Ectodermal cell (in vitro differentiated cells): ENCODE measurements around the gene BCAR3.

Experiments
- H3K27ac ChIP-seq: 2 replicates; pipeline ENCODE4 v1.7.0; 2013; ENCODE audit warnings: mild to moderate bottlenecking, low read depth, low read length; ENCODE audit not compliant: insufficient read depth, poor library complexity, severe bottlenecking
- H3K27me3 ChIP-seq: 2 replicates; pipeline ENCODE4 v1.7.0; 2013; ENCODE audit warnings: mild to moderate bottlenecking, low read length; ENCODE audit not compliant: insufficient read depth, control insufficient read depth, poor library complexity, severe bottlenecking
- H3K36me3 ChIP-seq: one replicate; pipeline ENCODE4 v1.7.0; 2013; ENCODE audit warnings: low read length; ENCODE audit not compliant: control insufficient read depth, insufficient read depth
- H3K4me1 ChIP-seq: one replicate; pipeline ENCODE4 v1.7.0; 2013; ENCODE audit warnings: low read length; ENCODE audit not compliant: control insufficient read depth, insufficient read depth
- H3K4me3 ChIP-seq: 2 replicates; pipeline ENCODE4 v1.7.0; 2013; ENCODE audit warnings: low read depth, low read length, control low read depth; ENCODE audit not compliant: insufficient read depth
- H3K9me3 ChIP-seq: 2 replicates; pipeline ENCODE4 v1.7.0; 2013; ENCODE audit warnings: mild to moderate bottlenecking, low read length, moderate library complexity; ENCODE audit not compliant: control insufficient read depth
- WGBS, 2 experiments: methylation state at CpG; one replicate each; pipeline ENCODE4 v1.1.7; 2013; ENCODE audit warnings: missing lambda C conversion rate in 2 of 2; 5-methylcytosine and 5-hydroxymethylcytosine counted together

Gene BCAR3

DNA sequence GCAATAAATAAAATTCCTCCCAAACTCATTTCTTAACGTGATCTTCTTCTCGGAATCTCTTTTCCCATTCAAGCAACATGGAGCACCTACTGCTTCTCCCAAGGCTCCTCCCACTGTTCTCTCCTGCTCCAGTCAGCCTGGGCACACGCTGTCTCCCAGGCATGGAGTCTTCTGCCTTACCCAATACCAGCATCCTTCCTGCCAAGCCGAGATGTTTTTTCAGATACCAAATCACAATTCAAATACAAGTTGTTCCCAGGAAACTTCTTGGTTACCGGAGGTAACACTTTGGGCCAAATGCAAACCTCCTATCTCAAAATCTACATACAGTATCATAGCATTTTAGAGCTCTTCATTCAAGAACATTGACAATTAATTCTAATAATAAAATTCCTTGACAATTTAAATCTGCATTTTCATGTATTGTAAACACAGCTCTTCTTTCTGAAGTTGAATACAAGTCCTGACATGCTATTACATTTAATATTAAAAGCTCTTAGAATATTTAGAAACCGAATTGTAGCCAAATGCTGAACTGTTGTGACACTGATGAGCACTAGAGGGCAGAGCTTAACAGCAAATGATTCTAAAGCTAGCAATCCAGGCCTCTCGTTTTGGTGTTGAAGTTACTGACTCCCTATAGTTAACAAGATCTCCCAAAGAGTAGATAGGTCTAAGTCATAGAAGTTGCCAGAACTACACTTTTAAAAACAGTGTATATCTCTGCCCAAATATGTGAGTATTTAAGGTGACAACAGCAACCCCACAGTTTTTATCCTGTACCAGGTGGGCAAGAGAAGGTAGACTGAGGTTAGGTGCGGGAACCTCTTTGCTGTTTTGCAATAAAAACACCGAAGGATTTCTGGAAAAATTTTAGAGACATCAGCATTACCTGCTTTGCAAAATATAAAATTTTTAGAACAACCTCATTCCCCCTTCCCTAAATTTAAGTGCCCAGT, 52.3 kb downstream of the BCAR3 start:
- no peak overlapping the region for H3K27ac ChIP-seq
- H3K36me3 ChIP-seq = no peaks in the 10 kb centered on the region

DNA sequence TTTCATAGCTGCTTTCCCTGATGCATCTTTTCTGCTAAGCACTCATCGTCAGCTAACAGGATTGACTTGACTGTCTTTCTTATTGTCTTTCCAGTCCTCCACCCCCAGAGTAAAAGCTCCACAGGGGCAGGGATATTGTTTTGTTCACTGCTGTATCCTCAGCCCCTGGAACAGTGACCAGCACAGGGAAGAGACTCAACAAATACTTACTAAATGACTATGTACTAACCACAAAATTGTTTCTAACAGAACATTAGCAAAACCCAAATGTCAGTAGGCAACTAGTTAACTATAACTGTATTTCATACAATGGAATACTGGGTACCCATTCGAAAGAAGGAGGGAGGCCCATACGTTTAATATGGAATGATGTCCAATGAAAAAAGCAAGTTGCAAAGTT, 53.0 kb downstream of the BCAR3 start:
- Histone ChIP-seq H3K9me3 (no peaks in the 10 kb centered on the region), H3K36me3 (no peaks in the 10 kb centered on the region), H3K27ac (no peak overlapping the region), H3K4me3 (no peak overlapping the region), H3K27me3 (no peaks in the 10 kb centered on the region), H3K4me1 (no peaks in the 10 kb centered on the region)
- whole genome bisulfite sequencing, 2 experiments = 85 to 94% methylated on average over 1 to 3 of the region's 3 CpGs

More for the DNA sequence above, 52.3 kb downstream of the BCAR3 start:
- 71 to 72% methylated on average over 9 of the region's 9 CpGs for WGBS, 2 experiments
- Histone ChIP-seq H3K9me3 (no peaks in the 10 kb centered on the region), H3K27me3 (no peaks in the 10 kb centered on the region), H3K4me3 (no peak overlapping the region), H3K4me1 (no peaks in the 10 kb centered on the region)

GRCh38 chr1:93625582-93626327, 55.9 kb downstream of the BCAR3 start:
- Histone ChIP-seq H3K9me3 (no peaks in the 10 kb centered on the region), H3K4me3 (no peak overlapping the region), H3K27ac (no peak overlapping the region), H3K27me3 (no peaks in the 10 kb centered on the region), H3K4me1 (no peaks in the 10 kb centered on the region), H3K36me3 (no peaks in the 10 kb centered on the region)
- WGBS, 2 experiments = 92 to 93% methylated on average over 3 of the region's 3 CpGs

GRCh38 chr1:93623875-93624274, 57.8 kb downstream of the BCAR3 start:
- Histone ChIP-seq H3K9me3 (no peaks in the 10 kb centered on the region), H3K27ac (no peak overlapping the region), H3K4me3 (no peak overlapping the region), H3K4me1 (no peaks in the 10 kb centered on the region), H3K27me3 (no peaks in the 10 kb centered on the region), H3K36me3 (no peaks in the 10 kb centered on the region)
- 74 to 100% methylated on average over 1 of the region's 1 CpG for WGBS, 2 experiments

- H3K27ac ChIP-seq = no peak overlapping the region
- H3K4me1 ChIP-seq = peaks cover under 1% of the 10 kb centered on the region
- H3K27me3 ChIP-seq = no peaks in the 10 kb centered on the region
- H3K36me3 ChIP-seq = no peaks in the 10 kb centered on the region
- no peak overlapping the region for H3K4me3 ChIP-seq
- H3K9me3 ChIP-seq = no peaks in the 10 kb centered on the region
Observed at GRCh38 chr1:93623436-93623835, 58.2 kb downstream of the BCAR3 start.

DNA sequence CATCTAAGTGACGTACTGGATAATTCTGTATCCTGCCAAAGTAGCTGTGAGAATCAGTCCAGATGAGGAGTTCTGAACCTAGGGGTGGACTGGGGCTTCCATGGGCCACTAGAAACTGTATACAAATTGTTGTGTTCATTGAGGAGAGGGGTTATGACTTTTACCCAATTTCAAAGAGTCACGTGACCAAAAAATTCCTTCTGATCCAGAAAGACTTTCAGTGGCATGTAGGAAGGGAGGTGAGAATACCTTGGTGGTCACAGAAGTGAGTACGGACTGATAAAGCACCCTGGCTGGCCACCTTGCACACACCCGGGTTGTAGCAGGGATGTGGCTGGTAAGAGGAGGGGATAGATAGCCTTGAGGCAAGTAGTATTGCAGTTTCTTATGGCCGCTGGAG, 60.4 kb downstream of the BCAR3 start:
- peaks cover 21% of the 10 kb centered on the region for H3K4me1 ChIP-seq
- H3K27me3 ChIP-seq = no peaks in the 10 kb centered on the region
- H3K4me3 ChIP-seq = no peak overlapping the region
- H3K9me3 ChIP-seq = no peaks in the 10 kb centered on the region
- no peak overlapping the region for H3K27ac ChIP-seq
- H3K36me3 ChIP-seq = no peaks in the 10 kb centered on the region
- WGBS, 2 experiments = 94% methylated on average over 5 of the region's 5 CpGs

DNA sequence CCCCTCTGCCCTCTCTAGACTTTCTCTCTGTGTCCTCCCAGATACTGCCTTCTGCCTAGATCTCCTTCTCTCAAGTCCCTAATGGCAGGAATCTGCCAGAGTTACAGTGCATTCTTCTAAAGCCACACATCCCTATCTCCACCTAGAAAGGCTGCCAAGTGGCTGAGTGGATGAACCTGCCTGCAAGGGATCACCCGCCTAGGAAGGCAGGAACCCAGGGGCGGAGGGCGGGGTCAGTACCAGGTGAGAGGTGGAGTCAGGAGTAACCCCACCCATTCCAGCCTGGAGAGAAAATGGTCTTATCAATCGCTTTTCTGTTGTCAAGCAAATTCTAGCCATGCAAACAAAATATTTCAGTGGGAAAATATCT, 60.8 kb downstream of the BCAR3 start:
- Histone ChIP-seq H3K27me3 (no peaks in the 10 kb centered on the region), H3K27ac (no peak overlapping the region), H3K36me3 (no peaks in the 10 kb centered on the region), H3K4me1 (peaks cover 25% of the 10 kb centered on the region), H3K4me3 (no peak overlapping the region), H3K9me3 (no peaks in the 10 kb centered on the region)
- 92 to 94% methylated on average over 4 of the region's 4 CpGs for WGBS, 2 experiments

DNA sequence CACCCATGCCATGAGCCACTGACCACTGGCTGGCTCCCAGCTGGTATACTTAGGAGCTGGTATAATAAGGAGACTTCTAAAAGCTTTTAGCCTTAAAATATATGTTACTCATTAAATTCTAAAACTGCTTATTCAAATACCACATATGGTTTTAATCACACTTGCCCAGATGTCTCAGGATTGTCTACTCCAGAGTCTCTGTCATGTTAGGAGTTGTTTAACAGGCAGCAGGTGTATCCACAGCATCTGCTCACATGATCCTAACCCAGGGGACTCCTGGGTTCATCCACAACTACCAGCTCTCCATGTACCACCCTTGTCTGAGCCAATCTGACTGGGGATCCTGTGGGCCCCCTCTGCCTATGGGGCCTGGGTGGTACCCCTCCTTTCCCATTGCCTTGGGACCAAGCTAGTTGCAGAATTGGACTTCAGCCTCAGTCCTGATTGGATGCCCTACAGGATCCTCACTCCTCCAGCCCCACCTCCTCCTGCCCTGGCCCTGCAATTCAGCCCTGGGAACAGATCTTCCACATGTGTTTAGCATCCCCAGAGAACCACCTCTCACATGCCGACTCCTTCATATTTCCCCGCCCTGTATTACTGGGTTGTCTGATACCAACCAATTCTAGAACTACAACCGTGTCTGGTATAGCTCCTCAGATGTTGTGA, 61.3 kb downstream of the BCAR3 start:
- no peak overlapping the region for H3K27ac ChIP-seq
- peaks cover 29% of the 10 kb centered on the region for H3K4me1 ChIP-seq
- WGBS, 2 experiments = 85 to 92% methylated on average over 3 of the region's 3 CpGs

GRCh38 chr1:93619507-93620171, 62.0 kb downstream of the BCAR3 start:
- no peaks in the 10 kb centered on the region for H3K36me3 ChIP-seq
- no peak overlapping the region for H3K4me3 ChIP-seq
- H3K27me3 ChIP-seq = no peaks in the 10 kb centered on the region
- peaks cover 30% of the 10 kb centered on the region for H3K4me1 ChIP-seq
- no peaks in the 10 kb centered on the region for H3K9me3 ChIP-seq
- H3K27ac ChIP-seq = no peak overlapping the region
- 90 to 92% methylated on average over 11 of the region's 11 CpGs for WGBS, 2 experiments

More for the DNA sequence above, 61.3 kb downstream of the BCAR3 start:
- Histone ChIP-seq H3K4me3 (no peak overlapping the region), H3K27me3 (no peaks in the 10 kb centered on the region), H3K9me3 (no peaks in the 10 kb centered on the region), H3K36me3 (no peaks in the 10 kb centered on the region)
